Measurements from ENCODE around the gene LRRFIP1.

- no peak for TF ChIP-seq CTCF (IDR thresholded peaks at IDR 0.05)
- no peak for TF ChIP-seq EP300 (IDR thresholded peaks at IDR 0.05)
- TF ChIP-seq POLR2A (IDR thresholded peaks at IDR 0.05) = no peak
Measured at GRCh38 chr2:237818066-237818473, 190.7 kb downstream of the LRRFIP1 start.
